ENCODE results near the gene RFX8. TPM values are rescaled to one million over a fixed set of nuclear protein-coding genes. Genes with fewer than 3 reads are reported as not detected.
"Not testable (repeated sequence)": the region's sequence is repeated elsewhere in the genome, so short reads cannot be mapped to it uniquely, and the experiment has no call there.

Gene RFX8
- total RNA-seq, 1 donor from 2014 or later: not detected

- Mint-ChIP-seq H3K36me3 (ENCODE audit: insufficient read depth) (no peaks in the 10 kb centered on the region), H3K27me3 (peaks cover 2% of the 10 kb centered on the region), H3K4me1 (ENCODE audit: low read depth) (peaks cover 8% of the 10 kb centered on the region), H3K27ac (no peak overlapping the region), H3K4me3 (ENCODE audit: low read depth) (no peak overlapping the region), H3K9me3 (ENCODE audit: low read depth) (no peaks in the 10 kb centered on the region)
- DNase-seq (ENCODE audit: low spot score, unreplicated experiment): no peak
- no peak for TF ChIP-seq CTCF (IDR thresholded peaks at IDR 0.05; ENCODE audit: unreplicated experiment)
Measured at GRCh38 chr2:101442042-101442666, 32.8 kb downstream of the RFX8 start.

GRCh38 chr2:101440127-101440738 lies 34.7 kb downstream of the RFX8 start:
- no peak overlapping the region for H3K27ac Mint-ChIP-seq

GRCh38 chr2:101439716-101440115 lies 35.2 kb downstream of the RFX8 start:
- no peak for TF ChIP-seq CTCF (IDR thresholded peaks at IDR 0.05; ENCODE audit: unreplicated experiment)
- peaks cover 11% of the 10 kb centered on the region for H3K4me1 Mint-ChIP-seq (ENCODE audit: low read depth)
- no peaks in the 10 kb centered on the region for H3K36me3 Mint-ChIP-seq (ENCODE audit: insufficient read depth)
- DNase-seq (ENCODE audit: low spot score, unreplicated experiment): no peak
- H3K27ac Mint-ChIP-seq: no peak overlapping the region
- H3K4me3 Mint-ChIP-seq (ENCODE audit: low read depth): no peak overlapping the region
- peaks cover 14% of the 10 kb centered on the region for H3K27me3 Mint-ChIP-seq
- H3K9me3 Mint-ChIP-seq (ENCODE audit: low read depth): no peaks in the 10 kb centered on the region

More at GRCh38 chr2:101440127-101440738, 34.7 kb downstream of the RFX8 start:
- Mint-ChIP-seq H3K9me3 (ENCODE audit: low read depth) (no peaks in the 10 kb centered on the region), H3K27me3 (peaks cover 10% of the 10 kb centered on the region), H3K4me1 (ENCODE audit: low read depth) (peaks cover 8% of the 10 kb centered on the region), H3K36me3 (ENCODE audit: insufficient read depth) (no peaks in the 10 kb centered on the region), H3K4me3 (ENCODE audit: low read depth) (no peak overlapping the region)
- DNase-seq (ENCODE audit: low spot score, unreplicated experiment): no peak
- no peak for TF ChIP-seq CTCF (IDR thresholded peaks at IDR 0.05; ENCODE audit: unreplicated experiment)

GRCh38 chr2:101438555-101438954 lies 36.4 kb downstream of the RFX8 start:
- not testable (repeated sequence) for H3K27ac Mint-ChIP-seq; H3K9me3 Mint-ChIP-seq (ENCODE audit: low read depth); H3K36me3 Mint-ChIP-seq (ENCODE audit: insufficient read depth); H3K4me3 Mint-ChIP-seq (ENCODE audit: low read depth); DNase-seq (ENCODE audit: low spot score, unreplicated experiment)
- H3K4me1 Mint-ChIP-seq (ENCODE audit: low read depth): peaks cover 11% of the 10 kb centered on the region
- H3K27me3 Mint-ChIP-seq: peaks cover 20% of the 10 kb centered on the region

GRCh38 chr2:101435001-101435862 lies 39.7 kb downstream of the RFX8 start:
- no peak for DNase-seq (ENCODE audit: low spot score, unreplicated experiment)
- no peak for TF ChIP-seq CTCF (IDR thresholded peaks at IDR 0.05; ENCODE audit: unreplicated experiment)
- H3K36me3 Mint-ChIP-seq (ENCODE audit: insufficient read depth): no peaks in the 10 kb centered on the region
- peaks cover 7% of the 10 kb centered on the region for H3K4me1 Mint-ChIP-seq (ENCODE audit: low read depth)
- H3K4me3 Mint-ChIP-seq (ENCODE audit: low read depth): peak overlapping the region; percentile 27
- no peaks in the 10 kb centered on the region for H3K9me3 Mint-ChIP-seq (ENCODE audit: low read depth)
- H3K27ac Mint-ChIP-seq: peak overlapping the region; percentile 54
- peaks cover 35% of the 10 kb centered on the region for H3K27me3 Mint-ChIP-seq

Measured in progenitor cell of endocrine pancreas (in vitro differentiated cells).